CD8-positive, alpha-beta memory T cell (primary cell): Measurements from ENCODE around the gene PIEZO1. TPM values are rescaled to one million over a fixed set of nuclear protein-coding genes. Genes with fewer than 3 reads are reported as not detected.
"Not testable (repeated sequence)": the region's sequence is repeated elsewhere in the genome, so short reads cannot be mapped to it uniquely, and the experiment has no call there.

ENCODE experiments used
- CTCF ChIA-PET: fragments of 350-600 bp; sonication (Branson Sonifier 250); formaldehyde crosslinking; loops from one replicate; lab custom pipeline; 2021; ENCODE audit warnings: antibody characterized with exemption; lab: Charles Lee
- POLR2A ChIA-PET: fragments of 350-600 bp; sonication (Branson Sonifier 250); formaldehyde crosslinking; loops from one replicate; lab custom pipeline; 2021; ENCODE audit warnings: antibody characterized with exemption; lab: Charles Lee
- DNase-seq, 5 donors: peaks; one replicate each; pipeline versions ENCODE4 v3.0.0 to v3.0.0-alpha.2; 2020 to 2022; ENCODE audit warnings: mixed read lengths in 1 of 5
- H3K27ac ChIP-seq: one replicate; pipeline ENCODE4 v1.7.0; 2013; ENCODE audit warnings: low read depth, mild to moderate bottlenecking, low read length, moderate library complexity
- H3K27me3 ChIP-seq: 2 replicates; pipeline ENCODE4 v1.7.0; 2013; ENCODE audit warnings: low read length, mild to moderate bottlenecking; ENCODE audit not compliant: insufficient read depth, poor library complexity, severe bottlenecking
- H3K36me3 ChIP-seq: 2 replicates; pipeline ENCODE4 v1.7.0; 2013; ENCODE audit warnings: mild to moderate bottlenecking, low read length, moderate library complexity; ENCODE audit not compliant: insufficient read depth
- H3K4me1 ChIP-seq: 2 replicates; pipeline ENCODE4 v1.7.0; 2013; ENCODE audit warnings: mild to moderate bottlenecking, low read length, moderate library complexity; ENCODE audit not compliant: insufficient read depth
- H3K4me3 ChIP-seq: 2 replicates; pipeline ENCODE4 v1.7.0; 2013; ENCODE audit warnings: mild to moderate bottlenecking, low read length
- H3K9me3 ChIP-seq: 2 replicates; pipeline ENCODE4 v1.7.0; 2013; ENCODE audit warnings: mild to moderate bottlenecking, low read length
- H3K27ac Mint-ChIP-seq, 8 donors: one replicate each; pipeline ENCODE4 v1.8.0; 2020 to 2021; ENCODE audit warnings: mixed read lengths in 8 of 8, mild to moderate bottlenecking in 6 of 8, inconsistent platforms in 3 of 8, moderate library complexity in 3 of 8
- H3K27me3 Mint-ChIP-seq, 2 donors: one replicate each; pipeline ENCODE4 v1.8.0; 2020 to 2021; ENCODE audit warnings: mixed read lengths in 2 of 2, mild to moderate bottlenecking in 1 of 2, moderate library complexity in 1 of 2
- H3K36me3 Mint-ChIP-seq, 3 donors: one replicate each; pipeline ENCODE4 v1.8.0; 2020 to 2021; ENCODE audit warnings: mixed read lengths in 3 of 3, inconsistent platforms in 1 of 3, mild to moderate bottlenecking in 1 of 3
- H3K4me1 Mint-ChIP-seq, 3 donors: one replicate each; pipeline ENCODE4 v1.8.0; 2020 to 2021; ENCODE audit warnings: mixed read lengths in 3 of 3, inconsistent platforms in 1 of 3, mild to moderate bottlenecking in 1 of 3
- H3K4me3 Mint-ChIP-seq, 7 donors: one replicate each; pipeline ENCODE4 v1.8.0; 2020 to 2021; ENCODE audit warnings: mixed read lengths in 7 of 7, mild to moderate bottlenecking in 6 of 7, moderate library complexity in 4 of 7, inconsistent platforms in 2 of 7
- H3K9me3 Mint-ChIP-seq, 5 donors: one replicate each; pipeline ENCODE4 v1.8.0; 2020 to 2022; ENCODE audit warnings: mixed read lengths in 5 of 5, mild to moderate bottlenecking in 3 of 5, moderate library complexity in 2 of 5, inconsistent platforms in 1 of 5
- polyA plus RNA-seq: library from polyadenylated mRNA; unstranded; fragments of 300-500 nt; fragmentation: Illumina TruSeq; gene quantifications from one replicate; pipeline ENCODE4 v1.2.3, GENCODE V29; 2021
- total RNA-seq, 2 experiments: library from RNA; stranded (reverse); gene quantifications; one replicate each; pipeline ENCODE4 v1.2.3, GENCODE V29; 2021

PIEZO1 gene
- total and polyA plus RNA-seq, 3 experiments from 2014 or later: 58.4 to 230 (median 215) TPM

GRCh38 chr16:88669980-88670379 lies 115.0 kb downstream of the PIEZO1 start:
- H3K4me3 ChIP-seq: no peak overlapping the region
- H3K4me1 ChIP-seq: no peaks in the 10 kb centered on the region
- no peak for DNase-seq
- H3K27me3 Mint-ChIP-seq: no peaks in the 10 kb centered on the region
- peak overlapping the region in 1 of 8 donors; percentile 38 for H3K27ac Mint-ChIP-seq
- H3K36me3 ChIP-seq: no peaks in the 10 kb centered on the region
- peaks cover 0 to 10% (median 2%) of the 10 kb centered on the region in 3 donors for H3K36me3 Mint-ChIP-seq
- no peak overlapping the region for H3K4me3 Mint-ChIP-seq
- CTCF ChIA-PET: interaction anchor here (1.2 to 1.5 kb wide), 3 partner anchors 15 to 68 kb away, joined by 3 to 4 read pairs (median 3); no protein-coding TSS in a partner anchor
- no peak overlapping the region for H3K27ac ChIP-seq
- no peaks in the 10 kb centered on the region for H3K27me3 ChIP-seq
- no peaks in the 10 kb centered on the region for H3K9me3 ChIP-seq
- no peaks in the 10 kb centered on the region for H3K9me3 Mint-ChIP-seq
- POLR2A ChIA-PET: interaction anchor here (1.0 kb wide), 1 partner anchor 34 kb away, joined by 3 read pairs; no protein-coding TSS in a partner anchor
- peaks cover 2 to 3% (median 3%) of the 10 kb centered on the region in 3 donors for H3K4me1 Mint-ChIP-seq

- H3K4me1 Mint-ChIP-seq, H3K36me3 Mint-ChIP-seq, POLR2A ChIA-PET, H3K36me3 ChIP-seq, H3K27me3 Mint-ChIP-seq, H3K27ac Mint-ChIP-seq, H3K4me3 ChIP-seq, H3K27me3 ChIP-seq, H3K4me3 Mint-ChIP-seq, H3K9me3 Mint-ChIP-seq, H3K9me3 ChIP-seq, DNase-seq, H3K4me1 ChIP-seq, H3K27ac ChIP-seq: not testable (repeated sequence)
- CTCF ChIA-PET: interaction anchor here (1.2 to 1.5 kb wide), 2 partner anchors 16 to 37 kb away, joined by 3 to 4 read pairs; no protein-coding TSS in a partner anchor
Observed at GRCh38 chr16:88669493-88669892, 115.5 kb downstream of the PIEZO1 start.

- no peaks in the 10 kb centered on the region for H3K27me3 Mint-ChIP-seq
- POLR2A ChIA-PET: interaction anchor here (0.7 to 1.4 kb wide), 2 partner anchors 48 to 51 kb away, joined by 3 read pairs; no protein-coding TSS in a partner anchor
- Histone ChIP-seq H3K36me3 (no peaks in the 10 kb centered on the region), H3K4me1 (peaks cover 8% of the 10 kb centered on the region), H3K4me3 (no peak overlapping the region), H3K27me3 (no peaks in the 10 kb centered on the region), H3K27ac (no peak overlapping the region), H3K9me3 (no peaks in the 10 kb centered on the region)
- DNase-seq: no peak
- H3K36me3 Mint-ChIP-seq: peaks cover 0 to 8% (median 2%) of the 10 kb centered on the region in 3 donors
- H3K4me1 Mint-ChIP-seq: peaks cover 6 to 14% (median 8%) of the 10 kb centered on the region in 3 donors
- CTCF ChIA-PET: no interaction called here
- peak overlapping the region in 3 of 8 donors; percentile 25 to 66 (median 45) for H3K27ac Mint-ChIP-seq
- H3K9me3 Mint-ChIP-seq: no peaks in the 10 kb centered on the region
- H3K4me3 Mint-ChIP-seq: no peak overlapping the region
Observed at GRCh38 chr16:88667461-88667860, 117.6 kb downstream of the PIEZO1 start.

DNA sequence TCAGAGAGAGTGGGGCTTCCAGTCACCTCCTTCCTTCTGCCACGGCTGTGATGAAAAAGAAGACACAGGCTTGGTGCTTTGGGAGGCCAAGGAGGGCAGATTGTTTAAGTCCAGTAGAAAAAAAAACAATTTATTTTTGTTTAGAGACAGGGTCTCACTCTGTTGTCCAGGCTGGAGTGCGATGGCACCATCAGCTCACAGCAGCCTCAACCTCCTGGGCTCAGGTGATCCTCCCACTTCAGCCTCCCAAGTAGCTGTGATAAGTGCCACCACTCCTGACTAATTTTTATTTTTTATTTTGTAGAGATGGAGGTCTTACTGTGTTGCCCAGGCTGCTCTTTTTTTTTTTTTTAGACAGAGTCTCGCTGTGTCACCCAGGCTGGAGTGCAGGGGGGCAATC lies 119.5 kb downstream of the PIEZO1 start:
- no peaks in the 10 kb centered on the region for H3K9me3 ChIP-seq
- H3K27me3 Mint-ChIP-seq: no peaks in the 10 kb centered on the region
- no peak overlapping the region for H3K4me3 ChIP-seq
- CTCF ChIA-PET: interaction anchor here (0.8 to 1.0 kb wide), 2 partner anchors 46 to 118 kb away, joined by 3 read pairs; no protein-coding TSS in a partner anchor
- H3K36me3 Mint-ChIP-seq: peaks cover 0 to 12% (median 2%) of the 10 kb centered on the region in 3 donors
- H3K27ac ChIP-seq: no peak overlapping the region
- H3K4me3 Mint-ChIP-seq: peak overlapping the region in 1 of 7 donors; percentile 87
- H3K9me3 Mint-ChIP-seq: no peaks in the 10 kb centered on the region
- peaks cover 18 to 28% (median 20%) of the 10 kb centered on the region in 3 donors for H3K4me1 Mint-ChIP-seq
- H3K27me3 ChIP-seq: no peaks in the 10 kb centered on the region
- no peaks in the 10 kb centered on the region for H3K36me3 ChIP-seq
- DNase-seq: no peak
- peaks cover 14% of the 10 kb centered on the region for H3K4me1 ChIP-seq
- POLR2A ChIA-PET: no interaction called here
- peak overlapping the region in 2 of 8 donors; percentile 26 to 71 for H3K27ac Mint-ChIP-seq

Other genes starting within 250 kb of the PIEZO1 start
- 100 to 1,000 TPM in 1 of 2 experiments, 10 to 100 TPM in 1; 91.4 to 102 TPM for gene ZC3H18, start 214.8 kb downstream of the PIEZO1 start, total RNA-seq
- 21.6 TPM for gene ZC3H18, start 214.8 kb downstream of the PIEZO1 start, polyA plus RNA-seq
- under 1 TPM in 1 of 2 experiments, not detected in 1; 0.22 TPM for gene IL17C, start 146.6 kb downstream of the PIEZO1 start, total RNA-seq
- gene IL17C, start 146.6 kb downstream of the PIEZO1 start, polyA plus RNA-seq: not detected
- gene CYBA, start 134.2 kb downstream of the PIEZO1 start, total RNA-seq: 100 to 1,000 TPM; 208 to 237 TPM
- gene CYBA, start 134.2 kb downstream of the PIEZO1 start, polyA plus RNA-seq: 1,129 TPM
- 10 to 100 TPM; 58.0 to 59.7 TPM for gene MVD, start 122.1 kb downstream of the PIEZO1 start, total RNA-seq
- gene MVD, start 122.1 kb downstream of the PIEZO1 start, polyA plus RNA-seq: 25.6 TPM
- gene SNAI3, start 98.7 kb downstream of the PIEZO1 start, total RNA-seq: 1 to 10 TPM; 2.2 to 2.8 TPM
- 13.5 TPM for gene SNAI3, start 98.7 kb downstream of the PIEZO1 start, polyA plus RNA-seq
- 10 to 100 TPM; 51.7 to 56.2 TPM for gene RNF166, start 78.8 kb downstream of the PIEZO1 start, total RNA-seq
- 122 TPM for gene RNF166, start 78.8 kb downstream of the PIEZO1 start, polyA plus RNA-seq
- gene CTU2, start 78.7 kb downstream of the PIEZO1 start, total RNA-seq: 10 to 100 TPM; 68.6 to 69.0 TPM
- gene CTU2, start 78.7 kb downstream of the PIEZO1 start, polyA plus RNA-seq: 21.6 TPM
- gene CDT1, start 18.6 kb upstream of the PIEZO1 start, total RNA-seq: 100 to 1,000 TPM in 1 of 2 experiments, 10 to 100 TPM in 1; 97.6 to 106 TPM
- 0.26 TPM for gene CDT1, start 18.6 kb upstream of the PIEZO1 start, polyA plus RNA-seq
- gene APRT, start 26.7 kb upstream of the PIEZO1 start, total RNA-seq: 100 to 1,000 TPM; 338 to 348 TPM
- gene APRT, start 26.7 kb upstream of the PIEZO1 start, polyA plus RNA-seq: 490 TPM
- 10 to 100 TPM; 19.2 to 22.5 TPM for gene GALNS, start 71.7 kb upstream of the PIEZO1 start, total RNA-seq
- 13.0 TPM for gene GALNS, start 71.7 kb upstream of the PIEZO1 start, polyA plus RNA-seq
- gene TRAPPC2L, start 71.9 kb upstream of the PIEZO1 start, total RNA-seq: 100 to 1,000 TPM in 1 of 2 experiments, 10 to 100 TPM in 1; 90.0 to 104 TPM
- 106 TPM for gene TRAPPC2L, start 71.9 kb upstream of the PIEZO1 start, polyA plus RNA-seq
- not detected for gene PABPN1L, start 81.4 kb upstream of the PIEZO1 start, total RNA-seq
- gene PABPN1L, start 81.4 kb upstream of the PIEZO1 start, polyA plus RNA-seq: not detected
- under 1 TPM in 1 of 2 experiments, not detected in 1; 0.22 TPM for gene CBFA2T3, start 192.0 kb upstream of the PIEZO1 start, total RNA-seq
- not detected for gene CBFA2T3, start 192.0 kb upstream of the PIEZO1 start, polyA plus RNA-seq